GM21526 (cell line): ENCODE measurements around the gene TMEM154.
A peak's percentile ranks its signal among the peaks of the same experiment; 100 is the strongest.

Experiments used
- ATAC-seq: cut with Tn5 transposase; IDR thresholded peaks from one replicate; pipeline ENCODE4 v1.9.1; 2021; ENCODE audit warnings: moderate library complexity; ENCODE audit not compliant: unreplicated experiment, low FRiP score

TMEM154 gene

DNA sequence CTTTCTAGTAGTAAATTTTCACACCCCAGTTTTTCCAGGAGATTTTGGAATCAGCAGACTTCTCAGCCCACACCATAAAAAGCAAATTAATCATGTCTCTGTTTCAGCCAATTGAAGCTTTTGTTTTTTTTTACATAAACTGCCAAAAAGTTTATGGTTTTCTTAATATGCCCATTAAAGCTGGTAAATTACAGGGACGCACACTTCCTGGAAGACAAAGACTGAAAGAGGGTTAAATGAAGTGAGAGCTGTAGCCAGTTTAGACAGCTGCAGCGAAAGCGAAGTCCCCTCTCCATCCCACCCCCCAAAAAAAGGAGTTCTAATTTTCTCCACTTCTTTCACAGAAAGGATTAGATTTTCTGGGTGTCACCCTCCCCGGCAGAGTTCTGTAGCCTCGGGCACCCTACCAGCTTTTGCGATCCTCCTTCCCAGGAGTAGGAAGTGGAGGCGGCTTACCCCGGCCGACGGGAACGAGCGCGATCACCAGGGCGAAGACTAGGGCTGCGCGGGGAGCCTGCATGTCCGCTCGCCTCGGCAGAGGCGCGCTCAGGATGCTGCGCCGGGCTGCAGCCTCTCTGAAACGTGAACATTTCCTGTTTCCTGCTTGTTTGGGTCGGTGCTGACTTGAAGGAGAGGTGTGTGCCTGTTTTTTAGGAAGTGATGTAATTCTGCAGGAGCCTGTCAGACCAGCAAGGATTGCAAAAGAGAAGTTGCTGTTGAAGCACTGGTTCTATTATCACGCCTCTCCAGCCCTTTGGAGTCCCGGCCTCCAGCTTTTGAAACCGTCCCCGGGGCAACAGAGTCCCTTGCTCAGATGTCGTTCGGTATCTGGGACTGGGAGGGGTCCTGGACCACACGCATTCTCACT, at the start of gene TMEM154:
Gene TMEM154 (minus strand): TSS at position 584 of the 868 bp plus-strand sequence. CDS start 64 bp downstream, at position 520.
- ATAC-seq, result peak; percentile 87

DNA sequence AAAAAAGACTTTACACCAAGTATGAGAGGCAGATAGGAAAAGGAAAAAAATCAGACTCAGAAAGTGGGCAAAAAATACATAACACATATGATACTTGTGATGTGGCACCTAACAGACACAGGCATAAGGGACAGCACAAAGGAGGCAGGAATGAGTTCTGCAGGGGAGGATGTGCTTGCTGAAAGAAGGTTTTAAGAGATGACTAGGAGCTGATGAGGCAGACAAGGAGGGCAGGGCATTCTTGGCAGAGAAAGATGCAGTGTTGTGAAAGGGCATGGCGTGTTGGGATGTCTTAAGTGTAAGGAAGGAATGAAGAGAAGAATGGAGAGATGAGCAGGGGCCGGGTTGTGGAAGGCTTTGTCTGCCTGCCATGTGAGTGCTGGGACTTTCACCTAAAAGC, 49.7 kb upstream of the TMEM154 start:
- no peak for ATAC-seq

- ATAC-seq, result no peak
These were observed 48.5 kb upstream of the TMEM154 start for GRCh38 chr4:152728343-152728742.

GRCh38 chr4:152727784-152728183, 48.0 kb upstream of the TMEM154 start:
- ATAC-seq, result no peak

GRCh38 chr4:152724494-152724893, 44.7 kb upstream of the TMEM154 start:
- ATAC-seq, result no peak

GRCh38 chr4:152723236-152723635, 43.4 kb upstream of the TMEM154 start:
- ATAC-seq, result no peak

- ATAC-seq, result no peak
These were observed 40.2 kb upstream of the TMEM154 start for GRCh38 chr4:152719801-152720556.

DNA sequence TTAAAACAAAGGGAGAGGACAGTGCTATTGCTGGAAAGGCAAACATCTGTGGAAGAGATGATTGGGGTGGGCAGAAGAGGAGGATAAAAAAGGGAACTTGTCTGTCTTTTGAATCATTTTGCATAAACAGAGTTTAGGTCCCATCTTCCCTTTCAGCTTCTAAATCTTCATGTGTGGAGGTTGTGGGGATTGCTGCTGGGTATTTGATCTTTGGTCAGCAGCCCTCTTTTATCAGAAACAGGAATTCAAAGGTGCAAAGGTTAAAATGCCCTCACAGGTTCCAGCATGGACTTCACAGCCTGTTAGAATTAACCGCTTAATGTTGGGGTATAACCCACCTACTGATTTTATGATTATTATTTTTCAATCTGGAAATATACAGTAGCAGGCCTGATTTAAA, 39.5 kb upstream of the TMEM154 start:
- ATAC-seq, result no peak

DNA sequence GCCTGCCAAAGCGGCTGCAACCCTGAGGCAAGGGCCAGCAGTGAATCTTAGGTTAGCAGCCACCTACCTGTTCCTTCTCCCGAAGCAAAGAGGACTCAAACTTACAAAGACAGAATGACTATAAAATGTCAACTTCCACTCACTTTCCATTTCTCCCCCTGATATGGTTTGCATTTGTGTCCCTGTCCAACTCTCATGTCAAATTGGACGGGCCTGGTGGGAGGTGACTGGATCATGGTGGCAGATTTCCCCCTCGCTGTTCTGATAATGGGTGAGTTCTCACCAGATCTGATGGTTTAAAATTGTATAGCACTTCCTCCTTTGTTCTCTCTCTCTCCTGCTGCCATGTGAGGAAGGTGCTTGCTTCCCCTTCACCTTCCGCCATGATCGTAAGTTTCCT, 35.3 kb upstream of the TMEM154 start:
- no peak for ATAC-seq

DNA sequence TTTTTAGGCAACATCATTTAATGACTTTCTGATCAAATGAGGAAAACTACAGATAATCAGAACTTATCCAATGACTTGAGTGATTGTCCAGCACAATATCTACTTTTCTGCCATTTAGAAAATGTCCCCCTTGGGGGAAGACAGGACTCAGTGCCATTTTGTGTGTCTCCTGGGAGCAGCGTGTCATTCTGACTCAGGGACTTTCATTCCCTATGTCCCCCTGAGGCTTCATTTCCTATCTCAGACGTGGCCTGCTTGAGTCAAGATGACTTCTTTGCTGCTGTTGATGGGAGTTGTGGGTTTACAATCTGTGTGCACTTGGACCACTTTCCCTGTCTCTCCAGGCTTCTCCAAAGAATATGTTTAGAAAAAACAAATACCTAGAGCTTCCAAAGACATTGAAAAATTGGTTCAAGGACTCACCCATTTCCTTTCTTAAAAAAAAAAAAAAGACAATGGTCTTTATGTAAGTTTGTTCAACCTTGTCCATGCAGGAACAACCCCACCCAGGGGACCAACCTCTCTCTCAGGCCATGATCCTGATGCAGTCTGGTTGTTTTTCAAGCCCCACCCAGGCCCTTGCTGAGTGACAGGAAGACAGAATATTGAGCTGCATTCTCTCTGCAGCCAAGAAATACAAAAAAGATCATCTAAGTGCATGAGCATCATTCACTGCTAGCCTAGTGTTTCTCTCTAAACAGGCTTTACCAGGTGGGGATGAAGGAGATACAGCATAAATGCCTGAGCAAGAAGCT, 34.3 kb upstream of the TMEM154 start:
- ATAC-seq, result no peak

DNA sequence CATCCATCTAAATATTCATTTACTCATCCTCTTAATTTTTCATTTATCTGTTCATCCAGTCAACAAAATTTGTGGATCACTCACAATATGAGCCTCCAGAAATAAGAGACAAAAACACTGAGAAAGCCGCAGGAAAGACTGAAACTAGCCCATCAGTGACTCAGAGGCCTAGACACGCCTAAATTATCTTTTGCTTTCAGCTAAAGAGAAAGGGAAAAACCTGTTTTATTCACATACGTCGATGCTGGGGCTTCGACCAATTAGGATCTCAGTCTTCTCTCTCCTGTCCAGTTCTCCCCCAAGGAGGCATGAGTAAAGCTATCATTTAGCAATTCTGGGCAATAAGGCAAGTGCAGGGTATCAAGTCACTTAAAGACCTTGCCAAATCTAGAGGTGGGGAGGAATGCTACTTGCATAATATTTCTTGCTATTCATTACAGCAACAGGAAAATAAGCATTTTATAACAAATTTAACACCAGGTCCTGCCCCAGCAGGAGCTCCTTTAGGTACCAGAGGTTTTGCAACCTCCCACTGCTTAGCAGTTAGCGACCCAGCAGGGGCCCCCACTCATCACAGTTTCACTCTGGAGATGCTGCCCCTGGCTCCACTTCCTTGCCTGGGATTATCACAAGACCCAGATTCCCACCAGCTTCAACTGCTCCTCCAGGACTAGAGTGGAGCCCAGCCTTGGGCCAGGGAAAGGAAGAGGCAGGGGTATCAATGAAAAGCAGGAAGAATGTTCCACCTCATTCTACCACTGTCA, 30.1 kb upstream of the TMEM154 start:
- ATAC-seq, result no peak

- no peak for ATAC-seq
These were observed 29.0 kb upstream of the TMEM154 start for GRCh38 chr4:152708796-152709195.

DNA sequence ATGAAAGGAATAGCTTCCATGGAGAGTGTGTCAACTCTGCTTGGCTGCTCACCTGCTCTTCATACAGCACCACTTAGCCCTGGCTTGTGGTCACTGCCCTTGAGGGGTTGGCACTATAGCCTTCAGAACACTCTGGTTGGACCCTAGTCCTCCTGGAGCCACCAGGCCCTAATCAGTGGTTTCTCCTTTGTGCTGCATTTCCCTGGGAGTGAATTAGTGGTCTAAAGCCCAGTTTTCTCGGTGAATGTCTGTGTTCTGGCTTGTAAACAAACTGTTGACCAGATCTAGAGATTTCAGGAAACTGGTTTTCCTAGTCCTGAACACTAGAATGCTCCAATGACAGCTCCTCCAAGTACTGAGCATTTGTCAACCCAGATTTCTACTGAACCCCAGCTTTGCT, 28.6 kb upstream of the TMEM154 start:
- ATAC-seq, result no peak

DNA sequence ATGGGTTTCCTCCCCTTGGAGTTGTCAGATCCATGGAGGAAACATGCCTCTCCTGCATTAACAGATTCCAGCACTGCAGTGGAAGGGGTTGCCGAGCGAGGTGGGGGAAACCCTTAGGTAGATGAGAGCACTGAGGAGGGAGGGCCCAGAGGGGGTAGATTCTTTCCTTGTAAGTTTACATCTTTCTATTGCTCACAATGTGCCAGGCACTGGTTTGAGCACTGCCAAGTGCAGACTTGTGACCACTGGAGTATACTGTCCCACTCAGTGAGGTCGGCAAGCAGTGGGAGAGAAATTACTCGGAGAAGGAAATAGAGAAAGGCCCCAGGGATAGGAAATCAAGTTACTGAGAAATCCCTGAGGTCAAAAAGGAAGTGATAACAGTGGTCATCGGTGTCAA, 27.8 kb upstream of the TMEM154 start:
- ATAC-seq, result no peak

DNA sequence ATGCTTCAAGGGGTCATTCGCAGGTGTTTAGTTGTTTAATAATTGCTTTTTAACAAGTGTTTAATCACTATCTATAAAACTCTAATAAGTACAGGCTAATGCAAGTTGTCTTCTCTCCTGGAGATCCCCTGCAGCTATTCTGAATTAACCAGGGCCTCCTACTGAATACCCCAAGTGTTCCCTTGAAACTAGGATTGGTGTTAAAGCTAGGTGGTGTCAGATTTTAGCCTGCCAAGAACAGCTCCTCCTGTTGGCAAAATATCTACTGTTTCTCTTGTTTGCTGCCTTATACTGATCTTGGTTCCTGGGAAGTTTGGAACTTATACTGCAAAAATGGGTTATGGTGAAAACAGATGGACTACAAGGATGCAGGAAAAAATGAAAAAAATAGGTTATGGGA, 26.1 kb upstream of the TMEM154 start:
- no peak for ATAC-seq

DNA sequence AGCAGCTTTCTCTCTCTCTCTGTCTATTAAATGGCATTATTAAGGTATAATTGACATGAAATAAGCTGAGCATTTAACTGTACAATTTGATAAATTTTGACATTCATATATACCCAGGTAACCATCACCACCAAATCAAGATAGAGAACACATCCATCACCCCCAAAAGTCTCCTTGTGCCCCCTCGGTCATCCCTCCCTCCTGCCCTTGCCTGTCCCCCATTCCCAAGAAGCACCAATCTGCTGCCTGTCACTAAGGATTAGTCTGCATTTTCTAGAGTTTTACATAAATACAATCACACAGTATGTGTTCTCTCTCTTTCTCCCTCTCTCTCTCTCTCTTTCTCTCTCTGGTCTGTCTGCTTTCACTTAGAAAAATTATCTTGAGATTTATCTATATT, 25.0 kb upstream of the TMEM154 start:
- no peak for ATAC-seq

GRCh38 chr4:152700151-152700550, 20.4 kb upstream of the TMEM154 start:
- ATAC-seq, result no peak

- no peak for ATAC-seq
These were observed 19.5 kb upstream of the TMEM154 start for GRCh38 chr4:152699313-152699712.

GRCh38 chr4:152698089-152698499, 18.3 kb upstream of the TMEM154 start:
- no peak for ATAC-seq
